ENCODE data around the gene KIRREL1. TPM values are rescaled to one million over a fixed set of nuclear protein-coding genes. Genes with fewer than 3 reads are reported as not detected.

KIRREL1 gene
- total RNA-seq, 1 experiment from 2014 or later = 30.5 TPM

- H4K5ac ChIP-seq (ENCODE audit: insufficient read length, low read depth, low read length) = no peak overlapping the region
- no peak for DNase-seq
- no peak overlapping the region; the same call in 1 of the 2 replicates for H2BK15ac ChIP-seq (ENCODE audit: low read depth, low read length)
- Mint-ChIP-seq H3K4me1 (peaks cover 55 to 57% of the 10 kb centered on the region in 2 experiments), H3K4me3 (no peak overlapping the region), H3K36me3 (ENCODE audit: insufficient read depth in 1 of 3, low read depth in 3 of 3) (peaks cover 0 to 7% (median 0%) of the 10 kb centered on the region in 3 experiments; a peak in 3 of 7 replicates), H3K9me3 (no peaks in the 10 kb centered on the region), H3K27ac (peak overlapping the region in 1 of 3 experiments; percentile 48; a peak in 1 of 7 replicates), H3K27me3 (ENCODE audit: low read depth) (no peaks in the 10 kb centered on the region)
- no peak overlapping the region for H4K91ac ChIP-seq (ENCODE audit: insufficient read length, low read depth, low read length)
- H3K79me1 ChIP-seq (ENCODE audit: insufficient read depth, low read depth, low read length, poor library complexity, severe bottlenecking) = peaks cover 2% of the 10 kb centered on the region
- no peak overlapping the region for H3K27ac ChIP-seq (ENCODE audit: insufficient read length, low read depth, low read length)
- H3K27me3 ChIP-seq (ENCODE audit: insufficient read depth, low read length) = no peaks in the 10 kb centered on the region
- H3K18ac ChIP-seq (ENCODE audit: insufficient read length, low read depth, low read length) = no peak overlapping the region
- H2AFZ ChIP-seq (ENCODE audit: low read length) = no peak overlapping the region
- H3K4me1 ChIP-seq (ENCODE audit: insufficient read depth, low read length) = peaks cover 16% of the 10 kb centered on the region
- H4K20me1 ChIP-seq (ENCODE audit: control insufficient read depth, insufficient read depth, insufficient read length) = no peaks in the 10 kb centered on the region
- no peak overlapping the region for H3T11ph ChIP-seq (ENCODE audit: low read length)
- H3K9ac ChIP-seq (ENCODE audit: extremely low read depth, insufficient read length, low read length) = no peak overlapping the region
- H2BK5ac ChIP-seq (ENCODE audit: insufficient read length, low read length) = no peak overlapping the region
- no peak overlapping the region for H3K4ac ChIP-seq (ENCODE audit: low read depth, low read length)
- H3K56ac ChIP-seq (ENCODE audit: insufficient read length, low read depth, low read length) = no peak overlapping the region
- H2BK20ac ChIP-seq (ENCODE audit: low read depth, low read length, poor library complexity, severe bottlenecking) = no peak overlapping the region
- H3K4me2 ChIP-seq (ENCODE audit: insufficient read depth, insufficient read length, low read length) = no peak overlapping the region
- no peak overlapping the region for H2BK12ac ChIP-seq (ENCODE audit: insufficient read length, low read depth, low read length)
- no peaks in the 10 kb centered on the region for H3K9me3 ChIP-seq (ENCODE audit: control insufficient read depth, low read depth, low read length)
- H3K79me2 ChIP-seq (ENCODE audit: insufficient read depth, low read length) = no peaks in the 10 kb centered on the region
- H2BK120ac ChIP-seq (ENCODE audit: low read depth, low read length, poor library complexity, severe bottlenecking) = no peak overlapping the region
- WGBS (ENCODE audit: extremely low coverage, insufficient read length, low lambda C conversion rate) = no CpG with 5 or more reads among the region's 10 CpGs
- no peak overlapping the region for H3K23ac ChIP-seq (ENCODE audit: insufficient read length, low read depth, low read length)
- H4K8ac ChIP-seq (replicated peaks; ENCODE audit: insufficient read length, low read depth, low read length) = no peak overlapping the region
- no peak overlapping the region for H2AK5ac ChIP-seq (ENCODE audit: insufficient read length, low read length)
- TF ChIP-seq, protein P1, sequence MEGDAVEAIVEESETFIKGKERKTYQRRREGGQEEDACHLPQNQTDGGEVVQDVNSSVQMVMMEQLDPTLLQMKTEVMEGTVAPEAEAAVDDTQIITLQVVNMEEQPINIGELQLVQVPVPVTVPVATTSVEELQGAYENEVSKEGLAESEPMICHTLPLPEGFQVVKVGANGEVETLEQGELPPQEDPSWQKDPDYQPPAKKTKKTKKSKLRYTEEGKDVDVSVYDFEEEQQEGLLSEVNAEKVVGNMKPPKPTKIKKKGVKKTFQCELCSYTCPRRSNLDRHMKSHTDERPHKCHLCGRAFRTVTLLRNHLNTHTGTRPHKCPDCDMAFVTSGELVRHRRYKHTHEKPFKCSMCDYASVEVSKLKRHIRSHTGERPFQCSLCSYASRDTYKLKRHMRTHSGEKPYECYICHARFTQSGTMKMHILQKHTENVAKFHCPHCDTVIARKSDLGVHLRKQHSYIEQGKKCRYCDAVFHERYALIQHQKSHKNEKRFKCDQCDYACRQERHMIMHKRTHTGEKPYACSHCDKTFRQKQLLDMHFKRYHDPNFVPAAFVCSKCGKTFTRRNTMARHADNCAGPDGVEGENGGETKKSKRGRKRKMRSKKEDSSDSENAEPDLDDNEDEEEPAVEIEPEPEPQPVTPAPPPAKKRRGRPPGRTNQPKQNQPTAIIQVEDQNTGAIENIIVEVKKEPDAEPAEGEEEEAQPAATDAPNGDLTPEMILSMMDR (conservative IDR thresholded peaks at IDR 0.05) = no peak
- H3K14ac ChIP-seq (ENCODE audit: insufficient read depth, low read length) = no peak overlapping the region; the same call in 1 of the 2 replicates
- no peaks in the 10 kb centered on the region for H3K23me2 ChIP-seq (ENCODE audit: insufficient read length, low read depth, low read length, poor library complexity, severe bottlenecking)
Measured at GRCh38 chr1:158058237-158058985, 65.0 kb downstream of the KIRREL1 start.

Measured in H9 (cell line).